IPS DF 6.9 (cell line): ENCODE measurements around the gene AKT1S1.

Experiments used
- DNase-seq: peaks from one replicate; pipeline ENCODE4 v3.0.0-alpha.2; 2013; ENCODE audit warnings: low read depth, low spot score
- H3K27ac ChIP-seq: one replicate; pipeline ENCODE4 v1.5.1; 2013; ENCODE audit warnings: low read length, control low read depth
- H3K27me3 ChIP-seq: 2 replicates; pipeline ENCODE4 v1.6.1; 2013; ENCODE audit warnings: mild to moderate bottlenecking, low read length; ENCODE audit not compliant: control insufficient read depth, insufficient read depth
- H3K36me3 ChIP-seq: 2 replicates; pipeline ENCODE4 v1.6.1; 2013; ENCODE audit warnings: low read length; ENCODE audit not compliant: control insufficient read depth, insufficient read depth
- H3K4me1 ChIP-seq: 2 replicates; pipeline ENCODE4 v1.6.1; 2013; ENCODE audit warnings: low read length; ENCODE audit not compliant: control insufficient read depth, insufficient read depth
- H3K4me3 ChIP-seq: 2 replicates; pipeline ENCODE4 v1.5.1; 2013; ENCODE audit warnings: mild to moderate bottlenecking, low read length
- H3K9me3 ChIP-seq: 2 replicates; pipeline ENCODE4 v1.6.1; 2013; ENCODE audit warnings: low read length, inconsistent platforms; ENCODE audit not compliant: control insufficient read depth, insufficient read depth
- WGBS: extraction: QIAGEN DNeasy Blood & Tissue Kit; methylation state at CpG from one replicate; pipeline ENCODE4 v1.1.7; 2013; ENCODE audit warnings: mixed read lengths, missing lambda C conversion rate; ENCODE audit not compliant: insufficient read length, insufficient coverage; 5-methylcytosine and 5-hydroxymethylcytosine counted together

AKT1S1 gene

GRCh38 chr19:49857061-49857837, 19.9 kb downstream of the AKT1S1 start:
- H3K27ac ChIP-seq = no peak overlapping the region
- H3K36me3 ChIP-seq = peaks cover 52% of the 10 kb centered on the region
- no CpG with 5 or more reads among the region's 26 CpGs for WGBS
- H3K4me1 ChIP-seq = no peaks in the 10 kb centered on the region; the same call in 1 of the 2 replicates
- H3K27me3 ChIP-seq = no peaks in the 10 kb centered on the region
- H3K9me3 ChIP-seq = no peaks in the 10 kb centered on the region
- no peak overlapping the region for H3K4me3 ChIP-seq
- no peak for DNase-seq

DNA sequence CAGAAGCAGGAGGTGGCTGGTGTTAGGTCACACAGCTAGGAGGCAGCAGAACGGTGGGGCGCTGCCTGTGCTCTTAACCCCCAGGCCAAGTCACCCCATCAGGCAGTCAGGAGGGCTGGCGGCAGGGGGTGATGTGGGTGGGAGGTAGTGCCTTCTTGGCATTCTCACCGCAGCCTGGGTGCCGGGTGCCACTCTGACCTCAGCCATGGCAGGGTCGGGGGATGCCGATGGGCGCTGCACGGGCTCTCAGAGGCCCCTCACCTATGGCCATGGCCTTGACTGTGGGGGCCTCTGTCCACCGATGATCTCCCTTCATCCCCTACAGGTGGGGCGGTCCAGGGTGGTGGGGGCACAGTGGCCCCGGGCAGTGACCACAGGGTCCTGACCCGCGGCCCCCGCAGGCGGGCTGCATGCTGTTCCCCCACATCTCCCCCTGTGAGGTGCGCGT, 20.6 kb downstream of the AKT1S1 start:
- Histone ChIP-seq H3K4me1 (no peaks in the 10 kb centered on the region; the same call in 1 of the 2 replicates), H3K9me3 (no peaks in the 10 kb centered on the region), H3K27me3 (no peaks in the 10 kb centered on the region), H3K4me3 (no peak overlapping the region), H3K27ac (no peak overlapping the region), H3K36me3 (peaks cover 47% of the 10 kb centered on the region)
- WGBS = no CpG with 5 or more reads among the region's 18 CpGs
- DNase-seq = no peak

DNA sequence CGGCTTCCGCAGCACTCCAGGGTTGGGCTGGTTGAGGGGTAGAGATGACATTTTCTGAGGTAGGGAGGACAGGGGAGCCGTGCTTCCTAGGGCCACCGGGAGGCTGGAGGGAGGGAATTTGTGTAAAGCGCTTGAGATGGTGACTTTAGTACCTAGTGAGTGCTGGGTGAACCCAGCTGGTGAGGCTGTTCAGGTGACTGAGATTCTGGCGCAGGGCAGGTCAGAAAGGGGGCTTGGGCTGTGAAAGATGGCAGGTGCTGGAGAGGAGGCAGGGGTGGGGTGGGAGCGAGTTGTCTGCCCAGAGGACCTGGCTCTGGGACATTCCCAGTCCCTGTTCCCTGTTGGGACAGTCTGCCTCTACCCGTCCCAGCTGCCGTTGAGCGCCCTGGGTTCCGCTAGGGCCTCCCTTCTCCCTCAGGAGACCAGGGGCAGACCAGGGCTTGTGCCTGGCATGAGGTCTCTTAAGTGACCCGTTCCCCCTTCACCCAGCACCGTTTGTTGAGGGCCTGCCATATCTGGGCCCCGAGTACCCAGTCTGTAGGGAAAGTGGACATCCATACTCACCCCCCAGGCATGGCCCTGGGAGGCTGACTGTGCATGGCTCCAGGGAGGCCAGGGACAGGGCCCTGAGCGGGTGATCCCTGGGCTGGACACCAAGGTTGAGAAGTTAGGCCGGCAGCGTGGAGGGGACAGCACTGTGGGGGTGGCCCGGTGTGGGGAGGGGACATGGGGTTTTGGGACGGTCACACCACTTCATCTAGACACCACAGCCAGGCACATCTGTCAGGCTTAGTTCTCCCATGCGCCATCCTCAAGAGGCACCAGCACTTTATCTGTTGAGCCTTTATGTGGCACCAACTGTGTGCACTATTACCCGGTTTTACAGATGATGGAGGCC, 21.2 kb downstream of the AKT1S1 start:
- H3K27ac ChIP-seq = no peak overlapping the region
- no peaks in the 10 kb centered on the region for H3K9me3 ChIP-seq
- no CpG with 5 or more reads among the region's 21 CpGs for WGBS
- no peaks in the 10 kb centered on the region for H3K27me3 ChIP-seq
- H3K4me1 ChIP-seq = no peaks in the 10 kb centered on the region; the same call in 1 of the 2 replicates
- H3K4me3 ChIP-seq = no peak overlapping the region
- H3K36me3 ChIP-seq = peaks cover 46% of the 10 kb centered on the region
- no peak for DNase-seq

GRCh38 chr19:49855277-49855675, 21.9 kb downstream of the AKT1S1 start:
- WGBS = no CpG with 5 or more reads among the region's 12 CpGs
- Histone ChIP-seq H3K36me3 (peaks cover 41% of the 10 kb centered on the region), H3K27ac (no peak overlapping the region), H3K4me3 (no peak overlapping the region), H3K4me1 (no peaks in the 10 kb centered on the region; the same call in 1 of the 2 replicates), H3K9me3 (no peaks in the 10 kb centered on the region), H3K27me3 (no peaks in the 10 kb centered on the region)
- no peak for DNase-seq

- no peaks in the 10 kb centered on the region for H3K27me3 ChIP-seq
- H3K36me3 ChIP-seq = peaks cover 36% of the 10 kb centered on the region
- DNase-seq = no peak
- H3K27ac ChIP-seq = no peak overlapping the region
- no peaks in the 10 kb centered on the region for H3K9me3 ChIP-seq
- peaks cover 3% of the 10 kb centered on the region; the same call in 1 of the 2 replicates for H3K4me1 ChIP-seq
- WGBS = no CpG with 5 or more reads among the region's 39 CpGs
- H3K4me3 ChIP-seq = no peak overlapping the region
Observed at GRCh38 chr19:49854378-49855263, 22.5 kb downstream of the AKT1S1 start.

GRCh38 chr19:49853852-49854377, 23.2 kb downstream of the AKT1S1 start:
- Histone ChIP-seq H3K27ac (no peak overlapping the region), H3K36me3 (peaks cover 34% of the 10 kb centered on the region), H3K4me3 (no peak overlapping the region), H3K9me3 (no peaks in the 10 kb centered on the region), H3K27me3 (no peaks in the 10 kb centered on the region), H3K4me1 (peaks cover 3% of the 10 kb centered on the region; the same call in 1 of the 2 replicates)
- WGBS = no CpG with 5 or more reads among the region's 10 CpGs
- DNase-seq = no peak

DNA sequence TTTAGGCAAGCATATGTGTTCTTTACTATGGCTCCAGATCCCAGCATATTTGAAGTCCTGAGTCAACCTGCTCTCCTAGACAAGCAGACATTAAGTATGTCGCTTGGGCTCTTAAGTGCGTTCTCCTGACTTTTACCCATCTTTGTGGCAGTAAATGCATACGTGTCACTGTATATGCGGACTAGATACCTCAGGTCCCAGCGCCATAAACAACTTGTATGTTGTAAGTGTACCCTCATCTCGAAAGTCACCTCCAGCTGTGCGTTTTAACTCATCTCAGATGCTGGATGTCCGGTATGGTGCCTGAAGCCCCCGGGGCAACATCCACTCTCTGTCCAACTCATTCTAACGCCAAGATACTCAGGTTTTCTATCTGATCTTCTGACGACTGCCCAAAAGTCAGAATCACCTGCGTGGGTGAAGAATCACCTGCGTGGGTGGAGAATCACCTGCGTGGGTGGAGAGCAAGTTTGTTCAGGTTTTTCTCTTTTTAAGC, 24.5 kb downstream of the AKT1S1 start:
- H3K27me3 ChIP-seq = no peaks in the 10 kb centered on the region
- peak overlapping the region; percentile 58; the same call in 1 of the 2 replicates for H3K4me3 ChIP-seq
- WGBS = no CpG with 5 or more reads among the region's 14 CpGs
- no peak for DNase-seq
- peaks cover 3% of the 10 kb centered on the region; the same call in 1 of the 2 replicates for H3K4me1 ChIP-seq
- H3K36me3 ChIP-seq = peaks cover 24% of the 10 kb centered on the region
- H3K27ac ChIP-seq = no peak overlapping the region
- H3K9me3 ChIP-seq = no peaks in the 10 kb centered on the region

- Histone ChIP-seq H3K27ac (no peak overlapping the region), H3K9me3 (no peaks in the 10 kb centered on the region), H3K4me3 (peak overlapping the region; percentile 58; the same call in 1 of the 2 replicates), H3K4me1 (peaks cover 3% of the 10 kb centered on the region; the same call in 1 of the 2 replicates), H3K27me3 (no peaks in the 10 kb centered on the region), H3K36me3 (peaks cover 15% of the 10 kb centered on the region)
- WGBS = no CpG with 5 or more reads among the region's 78 CpGs
- DNase-seq = no peak
Observed at GRCh38 chr19:49851456-49852259, 25.5 kb downstream of the AKT1S1 start.
